HG02852 (cell line): ENCODE results near the gene GJC3.
"Not testable (repeated sequence)": the region's sequence is repeated elsewhere in the genome, so short reads cannot be mapped to it uniquely, and the experiment has no call there.

Experiments
- ATAC-seq: cut with Tn5 transposase; IDR thresholded peaks from one replicate; pipeline ENCODE4 v1.9.1; 2021; ENCODE audit warnings: mild to moderate bottlenecking, moderate library complexity; ENCODE audit not compliant: unreplicated experiment

Gene GJC3

GRCh38 chr7:99930376-99930775, 956 bp upstream of the GJC3 start:
- no peak for ATAC-seq

GRCh38 chr7:99929730-99930053, 272 bp upstream of the GJC3 start:
- ATAC-seq, result no peak

- no peak for ATAC-seq
Measured at GRCh38 chr7:99928188-99928587, 1.2 kb downstream of the GJC3 start.

GRCh38 chr7:99927536-99927935, 1.9 kb downstream of the GJC3 start:
- no peak for ATAC-seq

- ATAC-seq, result no peak
Measured at GRCh38 chr7:99926321-99926720, 3.1 kb downstream of the GJC3 start.

- no peak for ATAC-seq
Measured at GRCh38 chr7:99923200-99923599, 6.2 kb downstream of the GJC3 start.

- no peak for ATAC-seq
Measured at GRCh38 chr7:99920149-99920548, 9.3 kb downstream of the GJC3 start.

GRCh38 chr7:99919814-99920112, 9.7 kb downstream of the GJC3 start:
- no peak for ATAC-seq

- ATAC-seq, result peak; percentile 96
Measured at GRCh38 chr7:99918959-99919813, 10.2 kb downstream of the GJC3 start, which contains the start of gene TRIM4. Gene TRIM4 (minus strand): TSS chr7:99919530. CDS start chr7:99919401, 129 bp downstream.

- no peak for ATAC-seq
Measured at GRCh38 chr7:99910976-99911375, 18.4 kb downstream of the GJC3 start.

- ATAC-seq, result no peak
Measured at GRCh38 chr7:99901581-99901980, 27.8 kb downstream of the GJC3 start.

GRCh38 chr7:99899830-99900519, 29.4 kb downstream of the GJC3 start:
- no peak for ATAC-seq

- no peak for ATAC-seq
Measured at GRCh38 chr7:99898836-99899235, 30.6 kb downstream of the GJC3 start.

GRCh38 chr7:99898023-99898357, 31.4 kb downstream of the GJC3 start:
- no peak for ATAC-seq

- ATAC-seq, result no peak
Measured at GRCh38 chr7:99897322-99898022, 31.9 kb downstream of the GJC3 start.

- no peak for ATAC-seq
Measured at GRCh38 chr7:99894738-99895137, 34.7 kb downstream of the GJC3 start.

GRCh38 chr7:99893280-99893679, 36.1 kb downstream of the GJC3 start:
- no peak for ATAC-seq

- ATAC-seq, result not testable (repeated sequence)
Measured at GRCh38 chr7:99890348-99890747, 39.1 kb downstream of the GJC3 start.

GRCh38 chr7:99888366-99888765, 41.1 kb downstream of the GJC3 start:
- not testable (repeated sequence) for ATAC-seq

GRCh38 chr7:99881370-99881769, 48.0 kb downstream of the GJC3 start:
- no peak for ATAC-seq

- no peak for ATAC-seq
Measured at GRCh38 chr7:99876933-99877332, 52.5 kb downstream of the GJC3 start, which contains the start of gene OR2AE1. Gene OR2AE1 (minus strand): TSS chr7:99877033. CDS start chr7:99877033, 0 bp downstream.

- ATAC-seq, result no peak
Measured at GRCh38 chr7:99876491-99876890, 52.9 kb downstream of the GJC3 start.
